Sigmoid colon (tissue), 4 donors: ENCODE measurements around the gene CGGBP1.

Experiments used
- EP300 ChIP-seq, 4 donors: sonication (generic); formaldehyde crosslinking; IDR thresholded peaks; one replicate each; pipeline ENCODE4 v1.6.1; 2017; ENCODE audit warnings: antibody characterized with exemption in 4 of 4
- TF ChIP-seq, protein P1 (sequence below), 4 experiments: fragments of 450-650 bp in 3 of 4; fragments of 200-600 bp in 1 of 4; IDR thresholded peaks; one replicate each; pipeline ENCODE4 v1.5.1; 2016 to 2019; ENCODE audit warnings: antibody characterized with exemption in 4 of 4, mild to moderate bottlenecking in 3 of 4, moderate library complexity in 2 of 4

DNA sequence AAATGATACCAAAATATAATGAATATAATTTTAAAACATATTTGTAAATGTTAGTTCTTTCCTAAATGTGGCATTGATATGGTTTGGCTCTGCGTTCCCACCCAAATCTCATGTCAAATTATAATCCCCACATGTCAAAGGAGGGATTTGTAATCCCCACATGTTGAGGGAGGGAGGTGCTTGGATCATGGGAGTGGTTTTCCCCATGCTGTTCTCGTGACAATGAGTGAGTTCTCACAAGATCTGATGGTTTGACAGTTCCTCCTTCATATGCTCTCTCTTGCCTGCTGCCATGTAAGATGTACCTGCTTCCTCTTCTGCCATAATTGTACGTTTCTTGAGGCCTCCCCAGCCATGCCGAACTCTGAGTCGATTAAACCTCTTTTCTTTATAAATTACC lies 12.0 kb downstream of the CGGBP1 start:
- TF ChIP-seq, protein P1, sequence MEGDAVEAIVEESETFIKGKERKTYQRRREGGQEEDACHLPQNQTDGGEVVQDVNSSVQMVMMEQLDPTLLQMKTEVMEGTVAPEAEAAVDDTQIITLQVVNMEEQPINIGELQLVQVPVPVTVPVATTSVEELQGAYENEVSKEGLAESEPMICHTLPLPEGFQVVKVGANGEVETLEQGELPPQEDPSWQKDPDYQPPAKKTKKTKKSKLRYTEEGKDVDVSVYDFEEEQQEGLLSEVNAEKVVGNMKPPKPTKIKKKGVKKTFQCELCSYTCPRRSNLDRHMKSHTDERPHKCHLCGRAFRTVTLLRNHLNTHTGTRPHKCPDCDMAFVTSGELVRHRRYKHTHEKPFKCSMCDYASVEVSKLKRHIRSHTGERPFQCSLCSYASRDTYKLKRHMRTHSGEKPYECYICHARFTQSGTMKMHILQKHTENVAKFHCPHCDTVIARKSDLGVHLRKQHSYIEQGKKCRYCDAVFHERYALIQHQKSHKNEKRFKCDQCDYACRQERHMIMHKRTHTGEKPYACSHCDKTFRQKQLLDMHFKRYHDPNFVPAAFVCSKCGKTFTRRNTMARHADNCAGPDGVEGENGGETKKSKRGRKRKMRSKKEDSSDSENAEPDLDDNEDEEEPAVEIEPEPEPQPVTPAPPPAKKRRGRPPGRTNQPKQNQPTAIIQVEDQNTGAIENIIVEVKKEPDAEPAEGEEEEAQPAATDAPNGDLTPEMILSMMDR (IDR thresholded peaks at IDR 0.05) = no peak
- TF ChIP-seq EP300 (IDR thresholded peaks at IDR 0.05) = no peak
